ENCODE results near the gene ADAMTS17.

Gene ADAMTS17

DNA sequence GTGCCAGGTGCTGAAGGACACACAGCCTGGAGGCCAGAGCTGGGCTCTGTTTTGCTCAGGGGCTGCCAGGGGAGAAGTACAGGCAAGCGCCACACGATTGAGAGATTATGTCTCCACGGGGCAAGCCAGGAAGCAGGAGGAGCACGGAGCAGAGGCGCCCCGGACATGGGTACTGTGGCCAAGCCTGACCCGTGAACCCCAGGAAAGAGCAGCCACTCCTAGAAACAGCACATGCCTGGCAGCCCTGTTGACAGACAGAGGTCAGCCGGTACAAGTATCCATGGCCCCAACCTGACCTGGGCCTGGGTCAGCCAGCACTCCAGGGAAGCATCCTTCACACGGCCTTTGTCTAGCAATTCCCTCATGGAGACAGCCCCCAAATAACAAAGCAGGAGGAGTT, 89.4 kb downstream of the ADAMTS17 start:
- DNase-seq (ENCODE audit: low spot score), result no peak

- no peak for DNase-seq (ENCODE audit: low spot score)
Observed at GRCh38 chr15:100250176-100250800, 91.5 kb downstream of the ADAMTS17 start.

DNA sequence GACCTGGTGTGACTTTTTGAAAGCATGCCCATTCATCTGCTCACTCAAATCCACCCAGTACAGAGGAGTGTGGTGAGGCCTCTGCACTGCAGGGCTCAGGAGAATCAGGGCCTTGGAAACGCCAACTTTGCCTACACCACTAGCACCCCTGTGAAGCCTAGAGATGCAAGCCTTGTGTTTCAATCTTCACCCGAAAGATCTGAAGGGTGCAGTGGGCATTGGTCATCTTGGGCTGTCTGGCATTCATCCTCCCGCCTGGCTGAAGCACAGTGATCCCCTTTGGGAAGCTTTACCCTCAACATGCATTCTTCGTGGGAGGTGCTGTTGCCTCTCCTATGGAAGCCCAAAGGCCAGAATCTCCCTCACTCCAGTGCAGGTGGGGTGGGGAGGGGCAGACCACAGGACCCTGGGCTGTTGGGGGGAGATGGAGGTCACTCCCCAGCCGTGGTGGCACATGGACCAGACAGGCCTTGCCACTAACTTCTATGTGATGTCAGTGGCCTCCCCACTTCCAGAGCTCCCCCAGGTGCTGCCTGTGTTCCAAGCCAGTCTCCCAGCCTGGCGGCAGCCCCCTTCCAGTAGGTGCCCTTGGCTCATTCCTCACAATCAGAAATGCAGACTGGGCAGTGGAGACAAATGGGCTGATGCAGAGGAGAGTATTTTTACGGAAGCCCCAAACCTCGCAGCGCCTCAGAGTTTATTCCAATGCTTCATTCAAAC, 92.5 kb downstream of the ADAMTS17 start:
- DNase-seq (ENCODE audit: low spot score), result no peak

- DNase-seq (ENCODE audit: low spot score), result no peak
Observed at GRCh38 chr15:100248236-100248635, 93.5 kb downstream of the ADAMTS17 start.

GRCh38 chr15:100247228-100248225, 94.2 kb downstream of the ADAMTS17 start:
- DNase-seq (ENCODE audit: low spot score), result no peak

GRCh38 chr15:100245855-100246254, 95.9 kb downstream of the ADAMTS17 start:
- no peak for DNase-seq (ENCODE audit: low spot score)

DNA sequence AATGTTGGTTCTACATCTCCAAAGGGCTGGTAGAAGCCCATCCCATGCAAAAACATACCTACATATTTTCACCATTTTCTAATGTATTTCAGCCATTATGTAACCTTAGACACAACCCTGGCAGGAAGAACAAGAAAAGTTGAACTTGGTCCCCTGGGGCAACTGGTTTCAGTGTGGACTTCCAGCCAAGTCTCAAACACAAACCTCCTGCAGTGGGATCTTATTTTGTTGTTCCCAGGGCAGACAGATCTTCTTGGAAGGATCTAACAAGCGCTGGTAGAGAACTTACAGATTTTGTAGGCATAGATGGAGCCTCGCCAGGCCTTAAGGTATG, 96.3 kb downstream of the ADAMTS17 start:
- no peak for DNase-seq (ENCODE audit: low spot score)

DNA sequence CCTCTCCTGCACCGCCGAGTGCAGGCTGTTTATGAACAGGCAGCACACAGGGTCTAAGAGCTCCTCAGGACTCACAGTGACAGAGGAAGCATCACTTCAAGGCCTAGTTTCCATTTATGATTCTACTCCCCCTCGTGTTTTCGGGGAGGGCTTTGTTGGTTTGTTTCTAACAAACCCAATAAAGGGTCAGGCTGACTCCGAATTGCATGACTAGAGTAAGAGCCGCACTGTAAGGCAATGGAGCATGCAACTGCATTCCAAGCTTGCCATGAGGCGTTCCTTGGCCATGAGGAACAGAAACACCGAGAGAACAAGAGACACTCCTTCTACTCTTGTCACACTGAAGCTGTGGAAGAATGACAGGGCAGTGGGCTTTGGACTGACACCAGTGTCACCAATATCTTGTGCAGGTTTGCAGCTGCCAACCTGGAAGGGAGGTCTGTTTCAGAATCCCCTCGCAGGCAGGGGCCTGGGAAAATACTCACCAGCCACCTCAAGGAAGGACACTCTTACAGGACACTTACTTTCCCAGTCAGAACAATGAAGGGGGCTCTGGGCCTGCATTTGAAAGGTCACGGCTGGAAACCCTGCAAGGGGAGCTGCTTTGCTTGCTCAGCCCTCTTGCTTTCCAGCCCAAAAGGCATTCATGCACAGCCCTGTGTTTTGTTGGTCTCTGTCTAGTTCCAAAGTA, 96.8 kb downstream of the ADAMTS17 start:
- no peak for DNase-seq (ENCODE audit: low spot score)

GRCh38 chr15:100242989-100243388, 98.8 kb downstream of the ADAMTS17 start:
- no peak for DNase-seq (ENCODE audit: low spot score)

DNA sequence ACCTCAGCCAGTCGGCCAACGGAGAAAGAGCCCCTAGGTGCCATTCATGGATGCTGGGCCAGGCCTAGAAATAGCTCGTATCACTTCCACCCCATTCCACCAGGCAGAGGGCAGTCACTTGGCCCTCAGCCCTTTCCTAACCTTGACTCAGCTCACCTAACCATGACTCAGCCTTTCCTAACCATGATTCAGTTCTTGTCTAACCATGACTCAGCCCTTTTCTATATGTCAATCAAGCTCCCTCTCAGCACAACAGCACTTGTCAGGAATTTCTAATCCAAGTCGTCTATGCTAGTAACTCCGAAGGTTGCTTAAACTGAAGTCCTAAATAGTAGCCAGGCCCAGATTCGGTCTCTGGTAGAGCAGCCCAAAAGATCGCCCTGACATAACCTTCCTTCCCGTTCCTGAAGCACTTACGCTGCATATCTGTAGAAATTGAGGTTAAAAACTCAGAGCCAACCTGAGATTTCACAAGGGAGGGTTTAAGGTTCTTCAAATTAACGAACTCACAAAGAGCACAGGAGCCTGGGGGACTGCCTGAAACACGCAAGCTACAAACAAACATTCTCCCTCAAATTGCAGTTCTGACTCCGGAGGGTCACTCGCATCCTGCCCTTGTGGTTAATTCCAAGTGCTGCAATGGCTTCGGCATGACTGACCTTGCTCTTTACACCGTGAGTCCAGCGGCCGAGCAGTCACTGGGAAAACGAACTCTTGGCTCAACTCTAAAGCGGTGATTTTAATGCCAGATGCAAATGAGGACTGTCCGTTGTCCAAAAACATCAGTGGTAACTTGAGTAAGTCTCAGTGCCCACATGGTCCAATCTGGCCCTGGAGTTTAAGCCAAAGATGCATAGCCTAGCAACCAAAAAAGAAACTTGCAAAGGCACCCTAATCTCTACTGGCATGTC, 99.9 kb downstream of the ADAMTS17 start:
- DNase-seq (ENCODE audit: low spot score), result no peak

DNA sequence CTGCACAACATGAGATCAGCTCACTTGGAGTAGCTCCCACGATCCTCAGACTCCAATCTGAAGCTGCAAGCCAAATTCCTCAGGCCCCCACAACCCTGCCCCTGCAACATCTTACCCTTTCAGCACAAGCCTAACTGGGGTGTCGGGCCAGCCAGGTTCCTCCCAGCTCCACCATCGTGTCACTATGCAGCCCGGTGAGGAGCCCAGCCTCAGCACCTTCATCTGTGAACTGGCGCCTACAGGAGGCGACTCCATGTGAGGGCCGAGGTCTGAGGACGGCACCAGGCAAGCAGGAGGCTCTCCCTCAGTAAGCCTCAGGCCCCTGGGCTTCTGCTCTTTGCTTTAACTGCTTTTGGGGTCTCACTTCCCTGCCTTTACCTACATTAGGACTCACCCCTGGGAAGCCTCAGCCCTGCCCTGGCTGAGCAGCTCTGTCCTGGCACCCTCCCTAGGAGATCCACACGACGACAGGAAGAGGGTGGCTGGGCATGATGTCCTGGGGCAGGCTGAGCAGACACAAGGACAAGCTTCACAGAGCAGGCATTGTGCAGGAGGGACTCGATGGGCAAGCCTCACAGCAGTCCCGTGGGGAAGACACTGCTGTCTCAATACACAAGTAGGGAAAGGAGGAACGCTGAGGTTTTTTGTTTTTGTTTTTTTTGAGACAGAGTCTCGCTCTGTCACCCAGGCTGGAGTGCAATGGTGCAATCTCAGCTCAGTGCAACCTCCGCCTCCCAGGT, 104.6 kb downstream of the ADAMTS17 start:
- no peak for DNase-seq (ENCODE audit: low spot score)

DNA sequence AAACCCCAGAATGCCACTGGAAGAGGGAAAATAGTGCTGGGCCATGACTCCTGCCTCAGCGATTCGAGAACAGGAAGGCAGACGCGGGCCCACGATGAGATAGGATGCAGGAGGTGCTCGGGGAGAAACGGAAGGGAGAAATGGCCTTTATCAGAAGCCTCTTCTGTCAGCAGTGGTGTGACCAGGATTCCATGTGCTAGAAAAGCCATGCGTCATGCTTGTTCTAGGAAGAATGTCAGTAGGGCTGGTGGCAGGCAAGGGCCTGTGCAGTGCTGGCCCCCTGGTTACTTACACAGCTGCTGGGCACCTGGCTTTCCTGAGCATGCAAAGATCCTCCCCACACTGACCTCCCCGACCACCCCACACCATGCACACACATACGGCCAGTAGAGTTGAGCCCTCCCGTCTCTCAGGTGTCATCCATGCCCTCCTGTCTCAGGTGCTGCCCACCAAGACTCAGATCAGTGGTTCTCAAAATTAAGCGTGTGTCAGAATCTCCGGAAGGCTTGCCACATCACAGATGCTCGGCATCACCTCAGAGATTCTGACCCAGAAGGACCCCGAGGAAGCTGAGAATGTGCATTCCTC, 106.7 kb downstream of the ADAMTS17 start:
- DNase-seq (ENCODE audit: low spot score), result no peak

GRCh38 chr15:100234158-100235029, 107.4 kb downstream of the ADAMTS17 start:
- DNase-seq (ENCODE audit: low spot score), result no peak

DNA sequence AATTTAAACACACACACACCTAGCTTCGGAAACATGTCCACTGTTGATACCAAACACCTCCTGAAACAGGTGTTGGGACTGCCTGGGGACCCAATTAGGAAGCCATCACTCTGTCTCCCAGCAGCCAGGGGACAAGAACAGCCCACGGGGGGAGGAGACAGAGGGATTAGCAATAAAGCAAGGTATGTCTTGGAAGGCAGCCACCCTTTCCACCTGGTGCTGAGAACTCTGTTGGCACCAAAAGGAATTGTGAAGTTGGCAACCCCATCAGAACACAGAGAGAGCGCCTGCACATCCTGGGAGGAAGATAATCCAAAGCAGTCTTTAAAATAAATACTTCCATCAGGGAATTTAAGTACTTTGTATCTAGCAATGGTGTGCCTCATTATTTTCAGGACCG, 111.0 kb downstream of the ADAMTS17 start:
- DNase-seq (ENCODE audit: low spot score), result no peak

- DNase-seq (ENCODE audit: low spot score), result no peak
Observed at GRCh38 chr15:100229181-100230163, 112.3 kb downstream of the ADAMTS17 start.

DNA sequence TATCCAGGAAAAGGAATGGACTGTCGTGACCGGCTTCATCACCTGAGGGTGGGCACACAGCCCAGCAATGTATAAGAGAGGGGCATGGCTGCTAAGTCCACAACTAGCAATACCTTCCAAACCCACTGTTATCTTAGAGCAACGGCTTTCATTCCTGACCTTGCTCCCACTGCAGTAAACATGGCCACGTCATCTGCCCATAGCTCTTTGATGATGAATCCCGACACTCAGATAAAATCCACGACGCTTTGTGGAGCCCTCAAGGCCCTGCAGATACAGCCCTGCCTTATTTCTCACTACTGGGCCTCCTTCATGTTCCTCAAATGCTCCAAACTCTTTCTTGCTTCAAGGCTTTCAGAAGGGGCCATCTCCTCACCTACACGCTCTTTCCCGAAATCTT, 114.0 kb downstream of the ADAMTS17 start:
- no peak for DNase-seq (ENCODE audit: low spot score)

GRCh38 chr15:100226107-100226506, 115.7 kb downstream of the ADAMTS17 start:
- no peak for DNase-seq (ENCODE audit: low spot score)

All from AG08396 (cell line).